Stimulated activated CD8-positive, alpha-beta memory T cell treated with anti-CD3 and anti-CD28 coated beads, Interleukin-7, amount 100 ng/mL, for 1 hour (primary cell): ENCODE measurements around the gene CARS1.

Source experiments
- DNase-seq, 2 donors: peaks; one replicate each; pipeline ENCODE4 v3.0.0-alpha.2; 2020; ENCODE audit warnings: low read depth in 2 of 2

The CARS1 gene

GRCh38 chr11:3009481-3009880, 47.7 kb downstream of the CARS1 start:
- DNase-seq = no peak

DNA sequence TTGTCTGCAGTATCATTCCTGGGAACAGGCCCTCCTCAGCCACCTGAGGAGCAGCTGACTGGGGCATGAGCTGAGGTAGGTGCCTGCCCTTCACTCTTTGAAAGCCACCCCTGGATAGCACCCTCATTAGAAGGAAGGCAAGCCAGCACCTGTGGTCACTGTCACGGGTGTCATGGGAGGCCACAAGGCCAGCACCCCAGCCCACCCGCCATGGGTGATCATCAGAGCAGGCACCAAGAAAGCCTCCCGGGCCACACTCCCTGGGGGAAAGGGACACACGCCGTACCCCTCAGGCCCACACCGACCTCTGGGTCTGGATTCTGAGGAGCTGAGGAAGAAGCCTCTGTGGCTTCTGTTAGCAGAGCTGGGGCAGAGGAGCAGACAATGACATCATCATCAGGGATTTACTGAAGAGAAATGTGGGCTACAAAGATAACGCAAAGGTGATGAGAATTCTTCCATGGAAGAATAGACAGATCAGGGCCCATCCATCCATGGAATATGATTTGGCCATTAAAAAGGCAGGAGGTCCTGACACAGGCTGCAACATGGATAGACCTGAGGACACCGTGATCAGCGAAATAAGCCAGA, 48.4 kb downstream of the CARS1 start:
- DNase-seq = no peak

DNA sequence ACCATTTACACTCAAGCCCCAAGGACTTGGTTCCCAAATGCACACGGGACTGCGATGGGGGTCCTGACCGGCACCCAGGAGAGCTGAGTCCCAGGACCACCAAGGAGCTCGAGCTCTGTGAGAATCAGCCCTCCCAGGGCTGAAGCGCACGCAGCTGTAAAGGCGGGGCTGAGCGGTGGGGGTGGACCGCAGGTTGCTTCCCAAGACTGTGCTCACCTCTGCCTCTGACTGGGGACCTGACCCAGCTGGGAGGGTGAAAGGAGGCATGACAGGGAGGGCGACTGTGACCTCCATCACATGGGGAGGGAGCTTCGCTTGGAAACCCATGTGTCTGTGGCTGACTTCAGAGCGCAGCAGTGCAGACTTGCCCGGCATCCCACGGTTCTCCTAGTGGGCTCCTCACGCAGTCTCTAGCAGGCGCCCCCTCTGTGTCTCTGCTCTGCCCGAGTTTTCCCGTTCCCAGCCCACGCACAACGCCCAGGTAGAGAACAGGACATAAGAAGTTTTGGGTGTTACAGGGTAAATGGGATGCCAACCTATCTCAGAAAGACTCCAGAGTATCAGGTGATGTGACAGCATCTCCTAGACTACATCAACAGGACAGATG, 49.7 kb downstream of the CARS1 start:
- DNase-seq = no peak

GRCh38 chr11:3006505-3007260, 50.5 kb downstream of the CARS1 start:
- DNase-seq = peak in 1 of 2 donors; percentile 36

- no peak for DNase-seq
Observed at GRCh38 chr11:3004481-3004880, 52.7 kb downstream of the CARS1 start.

DNA sequence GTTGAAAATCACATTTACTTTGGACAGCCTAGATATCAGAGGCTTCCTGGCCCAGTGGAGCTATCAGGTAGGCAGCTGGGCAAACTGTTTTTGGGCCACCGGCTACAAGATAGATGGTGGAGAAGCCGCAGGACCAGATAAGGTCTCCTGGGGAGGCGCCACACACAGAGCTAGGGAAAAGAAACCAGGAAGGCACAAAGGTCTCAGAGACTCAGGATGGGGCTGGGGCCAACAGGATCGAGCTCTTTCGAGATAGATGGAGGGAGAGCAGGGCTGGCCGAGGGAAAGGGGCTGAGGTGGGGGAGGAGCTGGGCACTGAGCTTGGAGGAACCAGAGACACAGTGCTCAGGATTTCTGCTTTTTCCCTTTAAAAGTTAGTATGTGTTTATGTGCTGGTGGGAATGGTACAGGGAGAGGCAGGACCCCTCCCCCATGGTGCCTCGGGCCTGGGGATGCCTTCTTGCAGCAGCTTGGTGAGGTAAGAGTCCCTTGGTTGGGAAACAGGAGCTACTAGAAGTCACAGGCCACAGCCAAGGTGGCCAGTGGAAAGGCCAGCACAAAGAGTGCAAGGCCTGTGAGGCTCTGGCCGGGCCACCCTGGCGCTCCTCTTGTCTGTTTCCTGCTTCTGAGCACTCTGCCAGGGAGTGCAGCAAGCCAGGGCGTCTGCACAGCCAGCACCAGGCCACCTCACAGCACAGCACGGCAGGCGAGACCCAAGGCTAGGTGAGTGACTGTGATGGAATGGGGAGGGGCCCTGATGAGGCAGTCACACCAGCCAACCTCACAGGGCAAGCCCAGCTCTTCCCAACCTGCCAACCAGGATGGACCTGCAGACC, 53.6 kb downstream of the CARS1 start:
- DNase-seq = no peak

DNA sequence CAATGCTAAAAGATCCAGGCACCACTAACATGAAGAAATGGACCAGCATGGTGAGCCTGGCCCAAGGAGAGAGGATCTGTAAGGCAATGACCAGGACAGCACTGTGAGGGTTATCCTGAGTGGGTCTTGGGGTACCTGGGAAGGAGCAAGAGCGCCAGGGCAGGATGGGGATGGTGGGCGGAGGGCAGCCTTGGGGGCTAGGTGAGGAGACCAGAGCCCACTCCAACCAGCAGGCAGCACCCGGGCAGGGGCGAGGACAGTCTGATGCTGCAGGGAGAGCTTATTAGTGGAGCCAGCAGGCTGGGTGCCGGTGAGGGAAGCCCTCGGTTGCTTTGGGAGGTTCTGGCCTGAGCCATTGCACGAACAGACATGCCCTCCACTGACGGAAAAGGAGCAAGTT, 54.4 kb downstream of the CARS1 start:
- no peak for DNase-seq

DNA sequence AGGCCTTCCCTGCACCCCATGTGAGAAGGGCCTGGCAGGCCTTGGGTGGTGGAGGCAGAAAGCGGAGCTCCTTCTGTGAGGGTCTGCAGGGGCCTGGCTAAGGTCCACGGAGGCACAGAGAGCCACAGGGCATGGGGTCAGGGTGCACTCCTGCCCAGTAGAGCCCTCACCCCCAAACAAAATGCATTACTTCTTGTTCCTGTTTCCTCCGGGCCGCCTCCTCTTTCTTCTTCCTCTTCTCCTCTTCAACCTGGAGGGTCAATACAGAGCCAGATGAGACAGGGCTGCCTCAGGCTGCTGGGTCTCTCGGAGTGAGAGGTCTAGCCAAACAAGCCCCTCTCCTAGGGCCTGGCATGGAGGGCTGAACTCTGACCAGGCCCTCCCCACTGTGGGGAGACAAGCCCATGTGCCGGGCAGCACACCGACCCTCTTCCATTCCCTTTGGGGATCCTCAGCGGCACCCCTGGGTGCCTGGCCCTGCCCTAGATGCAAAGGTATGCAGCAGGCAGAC, 54.8 kb downstream of the CARS1 start:
- DNase-seq = no peak

DNA sequence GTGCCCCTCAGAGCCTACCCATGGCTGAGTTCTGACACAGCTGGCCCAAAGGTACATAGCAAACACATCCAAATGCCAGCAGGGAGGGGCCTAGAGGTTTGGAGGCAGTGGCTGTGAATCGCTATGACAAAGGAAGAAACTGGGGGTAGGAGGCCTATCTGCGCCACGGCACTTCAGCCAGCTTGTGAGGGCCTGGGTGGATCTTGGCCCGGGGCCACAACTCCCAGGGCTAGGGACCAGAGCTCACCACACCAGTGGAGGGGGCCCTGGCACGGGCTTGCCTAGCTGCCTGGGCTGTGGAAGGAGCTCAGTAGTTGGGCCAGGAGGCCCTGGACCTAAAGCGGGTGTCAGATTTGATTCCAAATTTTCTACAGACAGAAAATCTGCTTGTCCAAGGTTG, 55.7 kb downstream of the CARS1 start:
- no peak for DNase-seq

DNA sequence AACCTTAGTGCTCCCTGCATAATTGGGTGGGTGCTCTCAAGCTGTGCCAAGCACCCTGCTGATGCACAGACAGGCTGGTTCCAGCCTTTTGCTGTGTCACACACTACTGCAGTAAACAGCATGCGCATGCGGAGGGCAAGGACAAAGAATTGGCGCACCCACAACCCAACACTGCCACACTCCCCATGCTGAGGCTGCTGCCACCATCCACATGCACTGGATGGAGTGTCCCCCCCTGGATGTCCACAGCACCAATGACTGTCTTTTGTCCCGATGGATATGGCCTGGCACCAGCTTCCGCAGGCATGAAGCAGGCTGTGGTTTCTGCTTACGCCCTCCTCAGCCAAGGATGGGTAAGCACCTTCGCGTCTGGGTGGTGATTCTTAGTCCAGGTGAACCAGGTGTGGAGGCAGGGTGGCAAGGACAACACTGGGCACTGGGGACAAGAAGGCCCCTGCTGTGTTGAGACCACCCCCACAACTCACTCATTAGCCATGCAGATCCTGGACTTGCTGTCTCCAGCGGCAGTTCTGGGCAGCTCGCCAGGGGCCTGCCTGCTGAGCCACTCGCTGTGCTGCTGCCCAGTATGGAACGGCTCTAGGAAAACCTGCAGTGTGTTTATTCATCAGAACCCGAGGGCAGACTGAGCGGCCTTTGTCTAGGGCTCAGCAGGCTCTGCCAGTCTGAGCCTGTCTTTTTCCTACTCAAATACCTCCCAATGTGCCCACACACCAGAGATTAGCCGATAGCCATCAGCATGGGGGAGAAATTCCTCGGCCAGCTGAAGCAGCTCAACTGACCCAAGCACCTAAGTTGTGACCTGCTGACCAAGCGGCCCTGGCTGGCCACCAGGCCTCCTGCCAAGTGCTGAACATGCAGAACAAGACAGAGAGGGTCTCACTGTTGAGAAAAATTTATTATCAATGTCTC, 56.9 kb downstream of the CARS1 start:
- no peak for DNase-seq

GRCh38 chr11:2999464-2999998, 57.7 kb downstream of the CARS1 start:
- DNase-seq = no peak

DNA sequence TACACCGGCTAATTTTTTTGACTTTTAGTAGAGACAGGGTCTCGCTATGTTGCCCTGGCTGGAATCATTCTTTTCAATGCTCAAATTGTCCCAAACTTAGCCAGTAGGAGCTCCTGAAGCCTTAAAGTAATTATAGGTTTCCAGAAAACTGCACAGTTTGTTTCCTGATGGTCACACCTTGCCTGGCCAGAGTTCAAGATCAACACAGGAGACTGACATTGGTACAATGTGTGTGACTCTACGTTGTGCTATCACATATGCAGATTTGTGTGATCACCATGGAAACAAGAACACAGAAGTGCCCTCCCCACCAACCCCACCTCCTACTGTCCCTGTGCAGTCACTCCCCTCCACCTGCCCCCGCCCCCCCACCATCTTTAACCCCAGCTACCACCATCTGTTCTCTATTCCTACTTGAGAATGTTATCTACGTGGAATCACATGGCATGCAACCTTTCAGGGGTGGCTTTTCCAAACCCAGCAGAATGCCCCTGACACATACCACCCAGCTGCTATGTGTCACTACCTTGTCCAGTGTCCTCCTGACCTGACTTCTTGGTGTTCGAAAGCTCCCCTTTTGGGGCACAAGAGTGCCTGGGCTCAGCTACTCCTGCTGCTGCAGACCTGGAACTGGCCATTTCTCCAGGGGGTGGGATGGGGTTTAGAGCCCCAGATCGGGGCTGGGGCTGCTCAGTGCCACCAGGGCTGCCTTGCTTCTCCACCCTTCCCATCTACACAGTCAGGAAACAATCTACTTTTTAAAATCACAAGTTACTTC, 59.0 kb downstream of the CARS1 start:
- DNase-seq = no peak

GRCh38 chr11:2997406-2997805, 59.8 kb downstream of the CARS1 start:
- no peak for DNase-seq

DNA sequence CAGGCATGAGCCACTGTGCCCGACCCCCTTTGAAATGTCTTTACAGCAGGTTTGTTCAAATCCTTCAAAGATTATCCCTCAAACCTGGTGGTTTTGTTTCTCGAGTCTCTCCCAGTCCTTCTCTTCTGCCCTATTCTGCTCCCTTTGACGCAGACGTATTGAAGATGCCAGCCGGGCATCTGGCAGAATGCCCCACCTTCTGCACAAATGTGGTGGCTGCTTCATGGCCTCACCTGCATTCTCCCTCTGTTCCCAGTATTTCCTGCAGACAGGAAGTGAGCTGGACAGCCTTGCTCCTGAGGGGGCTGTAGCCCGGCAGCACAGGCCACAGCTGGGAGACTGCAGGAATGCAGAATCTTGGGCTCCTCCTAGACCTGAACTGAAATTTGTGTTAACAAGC, 60.2 kb downstream of the CARS1 start:
- DNase-seq = no peak

GRCh38 chr11:2995893-2996554, 61.2 kb downstream of the CARS1 start:
- DNase-seq = no peak

DNA sequence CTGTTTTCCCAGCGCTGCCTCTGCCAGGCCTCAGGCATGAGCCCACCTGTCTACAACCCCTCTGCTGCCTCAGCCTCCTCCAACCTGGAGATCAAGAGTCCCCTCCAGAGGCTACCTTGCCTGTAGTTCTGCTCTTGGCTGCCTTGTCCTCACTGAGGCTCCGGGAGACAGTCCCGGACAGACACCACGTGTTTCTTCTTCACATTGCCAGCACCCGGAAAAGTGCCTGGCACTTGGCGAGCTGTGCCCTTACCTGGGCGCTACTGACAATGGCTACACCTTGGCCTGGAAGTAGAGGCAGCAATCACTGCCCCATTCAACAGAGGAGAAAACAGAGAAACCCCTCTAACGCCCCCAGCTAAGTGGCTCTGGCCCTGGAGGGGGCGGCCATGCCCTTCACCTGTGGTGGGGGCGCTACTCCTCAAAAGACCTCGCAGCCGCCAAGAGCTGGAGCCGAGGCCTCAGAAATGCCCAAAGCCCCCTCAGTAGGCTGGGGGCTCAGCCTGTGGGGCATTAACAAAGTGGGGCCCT, 62.1 kb downstream of the CARS1 start:
- DNase-seq = no peak

DNA sequence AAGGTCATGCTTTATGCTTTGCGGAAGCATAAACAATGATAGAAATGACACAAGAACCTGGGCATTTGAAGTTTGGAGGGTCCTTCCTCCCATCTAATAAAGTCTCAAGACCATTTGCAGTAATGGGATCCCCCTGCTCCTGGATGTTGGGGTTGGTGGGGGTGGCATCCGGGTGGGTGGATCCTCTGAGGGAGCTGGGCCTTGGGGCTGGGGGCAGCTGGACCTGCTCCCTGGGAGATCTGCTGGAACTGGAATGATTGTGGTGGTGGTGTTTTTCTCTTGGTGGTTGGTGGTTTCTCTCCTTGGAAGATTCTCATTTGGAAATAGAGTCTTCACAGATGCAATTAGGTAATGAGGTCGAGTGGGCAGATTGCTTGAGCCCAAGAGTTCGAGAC, 62.9 kb downstream of the CARS1 start:
- DNase-seq = no peak

DNA sequence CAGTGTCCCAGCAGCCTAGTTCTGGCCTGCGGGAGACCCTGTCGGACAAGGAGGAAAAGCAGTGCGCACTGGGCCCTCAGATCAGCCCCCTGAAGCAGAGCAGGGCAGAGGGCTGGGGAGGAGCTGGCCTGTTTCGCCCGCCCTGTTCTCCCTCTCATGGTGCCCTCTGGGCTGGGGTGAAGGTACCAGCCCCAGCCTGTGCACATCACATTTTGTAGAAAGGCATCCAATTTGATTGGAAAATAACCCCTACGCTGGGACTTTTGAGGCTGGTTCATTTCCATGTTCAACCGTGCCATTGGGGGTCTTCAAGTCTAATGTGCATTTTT, 64.3 kb downstream of the CARS1 start:
- no peak for DNase-seq

DNA sequence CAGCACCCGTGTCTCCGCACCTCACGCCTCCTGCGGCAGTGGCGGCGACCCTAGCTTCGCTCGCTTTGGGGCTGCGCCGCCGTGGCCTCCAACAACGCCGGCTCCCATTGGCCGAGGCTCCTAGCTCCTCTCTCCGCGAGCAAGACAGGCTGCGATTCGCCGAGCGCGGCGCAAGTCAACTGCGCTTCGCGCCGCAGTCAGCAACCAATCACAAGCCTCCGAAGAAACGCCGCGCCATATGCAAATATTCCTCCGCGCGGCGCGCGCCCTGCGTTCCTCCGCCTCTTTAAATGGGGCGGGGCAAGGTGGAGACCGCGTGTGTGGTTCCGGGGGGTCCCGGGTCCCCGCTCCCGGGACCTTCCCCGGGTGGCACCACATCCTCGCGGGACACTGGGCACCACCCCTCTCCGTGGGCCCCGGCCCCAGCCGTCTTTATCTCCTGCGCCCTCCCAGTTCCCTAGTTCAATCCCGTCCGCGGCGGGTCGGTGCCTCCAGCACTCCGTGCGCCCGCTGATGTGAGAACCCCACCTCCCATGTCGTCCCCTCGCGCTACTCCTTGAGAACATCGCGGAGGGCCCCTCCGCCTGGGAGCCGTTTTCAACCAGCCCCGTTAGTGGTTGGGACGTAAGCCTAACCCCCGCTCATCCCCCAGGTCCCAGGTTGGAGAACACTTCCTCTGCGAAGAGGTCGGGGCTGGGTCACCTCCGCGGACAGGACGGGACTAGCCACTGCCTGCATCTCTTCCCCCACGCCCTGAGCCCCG, 64.8 kb downstream of the CARS1 start, which contains the start of gene NAP1L4:
NAP1L4 (minus strand) TSS at position 96 of the 763 bp plus-strand sequence. CDS start 13,109 bp downstream, outside the sequence.
- DNase-seq = peak; percentile 92 to 94
